Measurements from ENCODE around the gene SLC39A6.
"Not testable (repeated sequence)": the region's sequence is repeated elsewhere in the genome, so short reads cannot be mapped to it uniquely, and the experiment has no call there.

Gene SLC39A6

GRCh38 chr18:36107477-36107876 lies 21.7 kb downstream of the SLC39A6 start:
- H3K27ac ChIP-seq, result no peak overlapping the region
- H3K4me3 ChIP-seq, result no peak overlapping the region

DNA sequence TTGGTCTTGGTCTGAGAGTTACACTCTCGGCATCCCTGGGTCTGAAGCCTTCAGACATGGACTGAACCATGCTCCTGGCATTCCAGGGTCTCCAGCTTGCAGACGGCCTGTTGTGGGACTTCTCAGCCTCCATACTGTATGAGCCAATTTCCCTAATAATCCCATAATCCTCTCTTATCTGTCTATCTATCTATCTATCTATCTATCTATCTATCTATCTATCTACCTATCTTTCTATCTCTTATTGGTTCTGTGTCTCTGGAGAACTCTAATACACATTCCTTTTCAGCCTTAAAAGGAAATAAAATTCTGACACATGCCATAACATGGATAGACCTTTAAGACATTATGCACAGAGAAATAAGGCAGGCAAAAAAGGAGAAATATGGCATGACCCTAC lies 24.4 kb downstream of the SLC39A6 start:
- Histone ChIP-seq H3K4me3 (no peak overlapping the region), H3K27ac (no peak overlapping the region)

DNA sequence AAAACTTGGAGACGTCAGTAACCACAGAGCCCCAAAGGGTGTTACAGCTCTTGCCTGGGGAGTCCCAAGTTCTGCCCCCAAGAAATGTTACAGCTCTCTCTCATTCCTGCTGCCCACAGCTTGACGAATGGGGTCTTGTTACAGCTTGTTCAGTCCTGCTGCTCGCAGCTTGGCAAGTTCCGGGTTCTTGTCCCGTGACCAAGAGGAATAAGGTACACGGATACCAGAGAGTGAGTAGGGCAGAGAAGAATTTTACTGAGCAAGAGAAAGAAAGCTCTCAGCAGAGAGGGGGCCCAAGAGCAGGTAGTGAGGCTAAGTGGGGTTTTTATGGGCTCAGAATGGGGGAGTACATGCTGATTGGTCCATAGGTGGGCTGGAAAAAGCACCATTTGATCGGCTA lies 27.2 kb downstream of the SLC39A6 start:
- H3K4me3 ChIP-seq, result no peak overlapping the region
- no peak overlapping the region for H3K27ac ChIP-seq

DNA sequence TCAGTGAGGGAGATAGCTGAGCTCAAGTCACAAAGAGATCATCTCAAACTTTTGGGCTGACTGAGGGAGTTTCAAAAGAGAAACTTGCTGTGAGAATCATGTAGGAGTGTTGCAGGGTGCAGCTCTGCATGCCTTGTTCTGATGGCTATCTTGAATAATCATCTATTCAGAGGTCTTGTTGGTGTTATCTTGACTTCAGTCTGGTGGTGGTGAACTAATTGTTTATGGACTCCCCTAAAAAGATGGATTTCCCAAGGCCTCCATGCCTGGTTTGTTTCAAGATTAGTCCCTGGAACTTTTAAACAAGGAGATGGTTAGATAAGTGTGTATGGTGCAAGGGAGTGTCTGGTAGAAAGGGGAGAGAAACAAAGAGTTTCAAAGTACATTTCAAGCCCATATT lies 29.8 kb downstream of the SLC39A6 start:
- Histone ChIP-seq H3K27ac (no peak overlapping the region), H3K4me3 (no peak overlapping the region)

GRCh38 chr18:36096955-36097354 lies 32.2 kb downstream of the SLC39A6 start:
- H3K27ac ChIP-seq, result no peak overlapping the region
- H3K4me3 ChIP-seq, result no peak overlapping the region

GRCh38 chr18:36095936-36096519 lies 33.1 kb downstream of the SLC39A6 start:
- no peak overlapping the region for H3K27ac ChIP-seq
- no peak overlapping the region for H3K4me3 ChIP-seq

DNA sequence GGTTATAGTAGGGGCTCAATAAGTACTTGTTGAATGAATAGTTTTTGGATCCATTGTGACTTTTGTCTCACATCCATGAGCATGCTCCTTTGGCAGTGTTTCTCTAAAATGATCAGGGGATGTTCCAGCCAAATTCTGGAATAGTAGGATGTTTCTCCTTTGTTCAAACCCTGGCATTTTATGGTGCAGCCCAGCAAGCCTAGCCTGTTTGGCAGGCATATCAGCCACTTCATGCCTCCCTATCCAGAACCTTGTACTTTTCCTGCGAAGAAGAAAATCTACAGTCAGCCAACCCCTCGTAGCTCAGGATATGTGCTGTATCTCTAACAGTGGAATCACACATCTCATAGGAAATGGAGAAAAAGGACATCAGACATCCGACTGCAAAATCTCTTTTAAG lies 34.7 kb downstream of the SLC39A6 start:
- Histone ChIP-seq H3K27ac (no peak overlapping the region), H3K4me3 (no peak overlapping the region)

DNA sequence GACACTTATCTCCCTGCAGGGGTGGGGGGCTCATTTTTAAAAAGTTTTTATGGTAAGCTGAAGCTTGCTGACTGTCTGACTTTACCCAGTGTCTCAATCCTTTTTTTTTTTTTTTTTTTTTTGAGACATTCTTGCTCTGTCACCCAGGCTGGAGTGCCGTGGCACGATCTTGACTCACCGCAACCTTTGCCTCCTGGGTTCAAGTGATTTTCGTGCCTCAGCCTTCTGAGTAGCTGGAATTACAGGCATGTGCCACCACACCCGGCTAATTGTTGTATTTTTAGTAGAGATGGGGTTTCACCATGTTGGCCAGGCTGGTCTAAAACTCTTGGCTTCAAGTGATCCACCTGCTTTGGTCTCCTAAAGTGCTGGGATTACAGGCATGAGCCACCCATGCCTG lies 37.0 kb downstream of the SLC39A6 start:
- not testable (repeated sequence) for H3K27ac ChIP-seq, H3K4me3 ChIP-seq

DNA sequence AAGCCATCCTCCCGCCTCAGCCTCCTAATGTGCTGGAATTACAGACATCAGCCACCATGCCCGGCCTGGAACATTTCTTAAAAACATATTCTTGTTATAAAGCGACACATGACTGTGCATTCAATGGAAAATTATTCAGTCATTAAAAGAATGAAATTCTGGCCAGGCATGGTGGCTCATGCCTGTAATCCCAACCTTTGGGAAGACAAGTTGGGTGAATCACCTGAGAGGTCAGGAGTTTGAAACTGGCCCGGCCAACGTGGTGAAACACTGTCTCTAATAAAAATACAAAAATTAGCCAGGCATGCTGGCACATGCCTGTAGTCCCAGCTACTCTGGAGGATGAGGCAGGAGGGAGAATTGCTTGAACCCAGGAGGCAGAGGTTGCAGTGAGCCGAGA lies 40.1 kb downstream of the SLC39A6 start:
- Histone ChIP-seq H3K4me3 (no peak overlapping the region), H3K27ac (no peak overlapping the region)

- H3K27ac ChIP-seq, result no peak overlapping the region
- no peak overlapping the region for H3K4me3 ChIP-seq
Measured at GRCh38 chr18:36088256-36088655, 40.9 kb downstream of the SLC39A6 start.

- Histone ChIP-seq H3K4me3 (no peak overlapping the region), H3K27ac (no peak overlapping the region)
Measured at GRCh38 chr18:36086186-36086585, 43.0 kb downstream of the SLC39A6 start.

GRCh38 chr18:36085195-36085594 lies 43.9 kb downstream of the SLC39A6 start:
- Histone ChIP-seq H3K4me3 (no peak overlapping the region), H3K27ac (no peak overlapping the region)

DNA sequence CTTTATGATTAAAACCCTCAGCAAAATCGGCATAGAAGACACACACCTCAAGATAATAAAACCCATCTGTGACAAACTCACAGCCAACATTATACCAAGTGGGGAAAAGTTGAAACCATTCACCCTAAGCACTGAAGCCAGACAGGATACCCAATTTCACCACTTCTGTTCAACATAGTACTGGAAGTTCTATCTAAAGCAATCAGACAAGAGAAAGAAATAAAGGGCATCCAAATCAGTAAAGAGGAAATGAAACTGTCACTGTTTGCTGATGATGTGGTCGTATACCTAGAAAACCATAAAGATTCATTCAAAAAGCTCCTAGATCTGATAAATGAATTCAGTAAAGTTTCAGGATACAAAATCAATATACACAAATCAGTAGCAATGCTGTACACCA lies 45.4 kb downstream of the SLC39A6 start:
- H3K4me3 ChIP-seq, result no peak overlapping the region
- no peak overlapping the region for H3K27ac ChIP-seq

- H3K4me3 ChIP-seq, H3K27ac ChIP-seq: not testable (repeated sequence)
Measured at GRCh38 chr18:36081118-36081517, 48.0 kb downstream of the SLC39A6 start.

DNA sequence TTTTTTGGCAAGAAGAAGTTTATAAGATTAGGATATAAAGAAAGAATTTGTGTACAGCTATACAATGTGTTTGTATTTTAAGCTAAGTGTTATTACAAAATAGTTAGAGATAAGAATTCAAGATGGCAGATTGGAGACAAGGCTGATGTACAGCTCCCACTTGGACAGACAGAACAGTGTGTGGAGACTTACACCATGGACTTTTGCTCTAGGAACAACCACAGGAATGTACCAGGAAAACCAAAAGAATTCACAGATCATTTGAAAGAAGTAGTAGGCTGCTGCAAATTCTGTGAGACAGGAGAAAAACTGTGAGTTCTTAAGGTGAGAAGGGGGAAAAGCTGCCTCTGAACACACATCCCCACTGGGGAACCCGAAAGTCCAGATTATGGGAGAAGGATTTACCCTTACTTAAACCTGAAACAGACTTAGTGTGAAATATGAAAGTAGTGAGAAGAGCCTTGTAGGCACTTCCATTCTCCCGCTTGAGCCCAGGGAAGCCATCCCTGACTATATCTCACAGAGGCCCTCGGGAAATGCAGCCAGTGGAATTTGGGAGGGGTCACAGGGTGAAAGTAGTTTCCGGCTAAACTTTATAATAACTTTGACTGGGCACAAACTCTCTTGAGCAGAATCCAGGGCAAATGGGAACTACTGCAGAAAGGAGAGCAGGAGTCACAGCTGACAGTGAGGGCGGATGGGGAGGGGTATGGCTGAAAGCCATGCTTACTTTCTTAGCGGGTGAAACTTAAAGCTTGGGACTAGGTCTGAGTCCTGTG lies 50.2 kb downstream of the SLC39A6 start:
- no peak overlapping the region for H3K4me3 ChIP-seq

DNA sequence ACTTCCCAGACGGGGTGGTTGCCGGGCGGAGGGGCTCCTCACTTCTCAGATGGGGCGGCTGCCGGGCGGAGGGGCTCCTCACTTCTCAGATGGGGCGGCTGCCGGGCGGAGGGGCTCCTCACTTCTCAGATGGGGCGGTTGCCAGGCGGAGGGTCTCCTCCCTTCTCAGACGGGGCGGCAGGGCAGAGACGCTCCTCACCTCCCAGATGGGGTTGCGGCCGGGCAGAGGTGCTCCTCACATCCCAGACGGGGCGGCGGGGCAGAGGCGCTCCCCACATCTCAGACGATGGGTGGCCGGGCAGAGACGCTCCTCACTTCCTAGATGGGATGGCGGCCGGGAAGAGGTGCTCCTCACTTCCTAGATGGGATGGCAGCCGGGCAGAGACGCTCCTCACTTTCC lies 51.4 kb downstream of the SLC39A6 start:
- not testable (repeated sequence) for H3K4me3 ChIP-seq, H3K27ac ChIP-seq

More for the DNA sequence above, 50.2 kb downstream of the SLC39A6 start:
- no peak overlapping the region for H3K27ac ChIP-seq

DNA sequence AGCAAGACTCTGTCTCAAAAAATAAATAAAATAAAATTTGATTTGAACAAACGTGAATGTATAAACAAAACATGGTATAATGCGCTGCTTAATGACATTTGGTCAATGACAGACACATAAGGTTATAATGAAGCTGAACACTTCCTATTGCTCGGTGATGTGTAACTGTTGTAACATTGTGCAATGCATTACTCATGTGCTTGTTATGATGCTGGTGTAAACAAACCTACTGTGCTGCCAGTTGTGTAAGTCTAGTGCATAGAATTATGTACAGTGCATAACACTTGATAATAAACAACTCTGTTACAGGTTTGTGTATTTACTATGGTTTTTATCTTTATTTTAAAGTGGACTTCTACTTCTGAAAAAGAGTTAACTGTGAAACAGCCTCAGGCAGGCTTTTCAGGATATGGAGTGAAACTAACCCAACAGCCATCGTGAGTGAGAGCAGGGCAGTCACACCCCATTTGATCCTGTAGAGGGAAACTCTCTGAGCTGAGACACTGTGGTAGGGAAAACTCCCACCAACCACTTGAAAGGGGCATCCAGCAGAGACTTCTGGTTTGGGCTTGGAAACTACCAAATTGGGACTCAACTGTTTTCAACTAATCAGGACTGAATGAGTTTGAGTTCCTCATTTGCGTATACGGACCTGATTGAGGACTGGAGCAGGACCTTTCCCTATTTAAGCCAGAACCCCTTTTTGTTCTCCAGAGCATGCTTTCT lies 53.1 kb downstream of the SLC39A6 start:
- no peak overlapping the region for H3K27ac ChIP-seq
- no peak overlapping the region for H3K4me3 ChIP-seq

GRCh38 chr18:36074435-36074834 lies 54.7 kb downstream of the SLC39A6 start:
- Histone ChIP-seq H3K27ac (no peak overlapping the region), H3K4me3 (no peak overlapping the region)

GRCh38 chr18:36073676-36074075 lies 55.5 kb downstream of the SLC39A6 start:
- H3K27ac ChIP-seq, result no peak overlapping the region
- no peak overlapping the region for H3K4me3 ChIP-seq

GRCh38 chr18:36072406-36072805 lies 56.7 kb downstream of the SLC39A6 start:
- not testable (repeated sequence) for H3K4me3 ChIP-seq, H3K27ac ChIP-seq
